Brain pericyte (primary cell): Measurements from ENCODE around the gene MAGI1.

Source experiments
- DNase-seq: peaks from one replicate; pipeline ENCODE4 v3.0.0-alpha.2; 2012; ENCODE audit warnings: low read depth, low spot score

The MAGI1 gene

DNA sequence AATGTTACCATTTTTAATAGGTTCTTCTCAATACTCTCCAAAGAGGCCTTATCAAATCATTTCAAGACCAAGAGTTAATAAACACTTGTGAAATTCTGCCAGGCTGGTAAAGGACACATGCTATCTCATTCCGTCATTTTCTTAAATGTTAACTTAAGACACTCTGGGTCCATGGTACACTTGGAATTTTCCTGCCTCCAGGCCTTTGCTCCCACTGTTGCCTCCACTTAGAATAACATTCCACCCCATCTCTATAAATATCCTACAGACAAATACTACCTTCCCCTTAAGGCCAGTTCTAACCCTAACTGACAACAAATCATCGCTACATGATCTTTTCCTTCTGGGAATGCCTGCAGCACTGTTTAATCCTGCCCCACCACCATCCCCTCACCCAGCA, 24.1 kb downstream of the MAGI1 start:
- no peak for DNase-seq

DNA sequence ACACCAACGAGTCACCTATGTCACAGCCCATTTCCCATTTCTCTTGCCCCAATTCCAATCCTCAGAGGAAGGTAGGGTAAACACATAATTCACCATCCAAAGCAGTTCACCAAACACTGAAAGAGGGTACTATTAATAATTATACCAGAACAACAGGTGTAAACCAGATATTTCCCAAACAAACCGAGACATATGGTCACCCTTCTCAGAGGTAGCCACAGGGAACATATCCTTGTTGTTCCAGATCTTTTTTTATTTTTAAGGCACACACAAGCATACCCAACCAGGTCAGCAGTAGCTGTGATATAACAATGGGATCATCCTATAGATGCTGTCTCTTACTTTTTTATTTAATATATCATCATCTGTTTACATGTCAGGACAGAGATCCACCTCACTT, 24.7 kb downstream of the MAGI1 start:
- no peak for DNase-seq

DNA sequence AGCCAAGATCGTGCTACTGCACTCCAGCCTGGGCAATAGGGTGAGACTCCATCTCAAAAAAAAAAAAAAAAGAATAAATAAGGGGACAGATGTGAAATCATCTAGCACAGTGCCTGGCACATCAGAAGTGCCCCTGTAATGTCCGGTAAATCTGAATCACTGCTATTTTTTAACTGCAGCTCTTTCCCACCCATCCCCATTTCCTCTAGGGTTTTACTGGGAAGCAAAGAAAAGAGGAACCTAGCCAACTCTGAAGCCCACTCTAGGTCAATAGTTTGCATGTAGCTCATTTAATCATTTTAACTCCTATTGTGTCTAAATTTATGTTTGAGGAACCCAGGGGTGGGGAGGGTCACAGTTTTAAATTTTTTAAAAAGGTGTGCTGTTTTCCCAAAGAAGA, 26.0 kb downstream of the MAGI1 start:
- DNase-seq: no peak

DNA sequence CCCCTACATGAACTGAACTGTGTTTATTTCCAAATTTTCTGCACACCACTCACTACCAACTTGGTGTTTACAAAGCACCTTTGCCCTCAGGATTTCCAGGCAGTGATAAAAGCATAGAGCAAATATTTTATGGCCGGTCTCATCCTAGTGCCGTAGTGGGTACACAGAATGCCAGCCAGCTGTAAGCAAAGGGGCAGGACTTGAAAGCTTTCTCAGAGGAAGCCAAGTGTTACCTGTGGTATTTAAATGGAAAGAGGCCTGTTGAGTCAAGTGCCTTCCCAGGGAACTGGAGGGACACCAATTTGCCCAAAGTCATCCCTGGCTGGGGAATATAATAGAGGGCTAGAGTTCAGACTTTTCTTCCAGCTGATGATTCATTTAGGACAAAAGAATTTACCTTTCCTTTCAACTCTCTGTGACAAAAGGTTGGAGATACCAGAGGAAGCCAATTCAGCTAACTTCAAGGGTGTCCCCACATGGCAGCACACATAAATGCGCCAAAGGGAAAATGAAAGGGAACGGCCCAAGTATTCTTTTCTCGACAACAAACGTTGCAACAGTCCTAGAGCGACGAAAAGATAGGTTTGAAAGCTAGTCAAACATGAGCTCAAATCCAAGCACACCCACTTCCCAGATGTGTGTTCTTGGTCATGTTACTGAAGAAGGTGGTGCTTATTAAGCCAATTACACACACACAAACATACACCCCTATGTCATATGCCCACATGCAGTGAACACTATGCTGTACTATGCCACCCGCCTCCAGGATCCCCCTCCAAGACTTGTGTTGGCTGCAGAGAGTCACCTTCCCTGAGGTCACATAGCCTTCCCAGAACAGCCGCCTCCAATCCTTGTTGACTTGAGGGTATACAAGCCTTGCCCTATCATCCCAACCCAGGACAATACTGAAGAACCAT, 27.7 kb downstream of the MAGI1 start:
- DNase-seq: no peak

DNA sequence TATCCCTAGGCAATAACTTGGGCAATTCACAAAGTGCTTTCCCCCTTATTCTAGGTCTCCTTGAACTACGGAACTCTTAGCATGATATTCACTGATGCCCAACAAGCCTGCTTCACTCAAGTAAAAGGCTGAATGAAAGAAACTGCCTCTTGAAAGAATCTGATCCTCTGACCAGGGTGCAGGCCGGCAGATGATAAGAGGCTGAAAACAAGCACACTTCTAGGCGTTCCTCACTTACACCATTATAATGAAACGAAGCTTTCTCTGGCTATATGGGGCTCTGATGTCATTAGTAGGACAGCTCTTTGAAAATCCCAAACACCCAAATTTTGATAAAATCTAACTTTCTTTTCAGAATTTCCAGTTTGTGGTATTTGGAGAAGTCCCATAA, 28.4 kb downstream of the MAGI1 start:
- no peak for DNase-seq

DNA sequence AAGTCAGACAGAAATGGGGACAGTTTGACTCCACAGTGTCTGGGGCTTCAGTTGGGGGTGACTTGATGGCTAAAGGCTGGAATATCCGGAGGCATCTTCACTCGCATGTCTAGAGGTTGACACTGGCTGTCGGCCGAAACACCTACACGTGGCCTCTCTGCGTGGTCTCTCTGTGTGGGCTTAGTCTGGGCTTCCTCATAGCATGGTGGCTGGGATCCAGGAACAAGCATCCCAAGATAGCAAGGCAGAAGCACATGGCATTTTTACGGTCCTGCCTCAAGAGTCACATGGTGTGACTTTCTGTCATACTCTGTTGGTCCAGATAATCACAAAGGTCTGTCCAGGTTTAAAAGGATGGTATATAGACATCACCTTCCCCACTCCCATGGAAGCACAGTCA, 34.5 kb downstream of the MAGI1 start:
- no peak for DNase-seq

DNA sequence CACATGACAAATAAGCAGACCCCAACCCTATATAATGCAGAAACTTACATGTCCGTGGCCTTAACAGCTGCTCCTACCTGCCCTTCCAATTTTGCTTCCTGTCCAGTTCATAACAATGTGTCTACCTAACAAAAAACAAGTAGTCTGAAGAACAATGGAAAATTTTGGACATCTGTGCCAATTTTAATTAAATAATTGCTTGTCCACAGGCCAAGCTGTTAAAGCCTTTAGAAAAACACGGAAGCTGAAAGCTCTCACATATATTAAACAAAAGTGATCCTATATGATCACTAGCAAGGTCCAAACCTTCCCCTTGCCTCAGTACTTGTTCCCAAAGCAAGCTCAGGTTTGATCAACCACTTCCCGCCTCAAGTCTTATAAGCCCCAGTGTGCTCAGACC, 37.1 kb downstream of the MAGI1 start:
- DNase-seq: no peak

DNA sequence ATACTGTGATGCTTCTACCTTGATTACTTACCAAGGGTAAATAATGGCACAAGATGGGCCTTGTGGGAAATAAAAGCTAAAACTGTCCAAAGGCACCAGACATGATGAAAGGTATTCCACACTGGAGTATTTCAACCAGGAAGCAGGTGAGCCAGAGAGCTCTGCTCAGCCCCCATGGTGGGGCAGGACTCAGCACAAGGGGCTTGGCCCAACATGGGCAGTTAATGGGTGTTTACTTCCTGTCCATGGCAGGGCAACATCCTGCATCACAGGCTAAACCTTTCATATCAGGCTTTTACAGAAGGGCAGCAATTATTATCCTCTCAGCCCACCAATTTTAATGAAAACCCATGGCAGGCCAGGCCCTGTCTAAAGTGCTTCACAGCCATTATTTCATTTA, 38.2 kb downstream of the MAGI1 start:
- DNase-seq: no peak

DNA sequence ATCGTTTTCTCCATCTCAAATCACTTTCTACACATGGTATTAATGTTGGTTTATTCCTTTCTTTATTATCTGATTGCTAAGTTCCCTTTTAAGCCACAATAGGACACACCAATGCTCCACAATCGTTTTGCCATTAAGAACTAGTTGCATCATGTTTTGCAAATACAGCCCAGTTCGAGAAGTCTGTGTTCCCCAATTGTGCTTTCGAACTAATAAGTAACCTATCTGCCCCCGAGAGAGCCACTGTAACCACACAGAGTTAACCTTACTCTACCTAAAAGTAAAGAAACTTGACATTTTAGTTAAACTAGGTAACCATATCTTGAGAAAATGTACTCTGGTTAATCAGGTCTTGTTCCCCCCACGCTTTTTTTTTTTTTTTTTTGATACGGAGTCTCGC, 39.1 kb downstream of the MAGI1 start:
- no peak for DNase-seq

DNA sequence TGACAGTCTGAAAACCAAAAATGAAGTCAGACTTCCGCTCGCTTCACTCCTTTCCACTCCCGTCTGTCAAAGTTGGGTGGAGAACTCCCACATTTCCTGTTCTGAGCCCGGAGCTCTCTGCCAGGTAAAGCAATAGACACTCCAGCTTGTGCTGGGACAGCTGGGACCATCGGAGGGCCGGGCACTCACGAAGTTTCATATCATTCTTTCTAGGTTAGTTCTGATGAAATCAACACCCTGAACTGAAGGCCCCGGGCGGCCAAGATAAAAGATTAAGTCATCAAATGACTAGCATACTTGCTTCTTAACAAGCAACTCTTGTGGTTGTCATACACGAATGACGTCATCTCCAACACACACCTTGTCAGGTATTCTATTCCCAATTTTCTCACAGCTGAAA, 42.1 kb downstream of the MAGI1 start:
- no peak for DNase-seq

DNA sequence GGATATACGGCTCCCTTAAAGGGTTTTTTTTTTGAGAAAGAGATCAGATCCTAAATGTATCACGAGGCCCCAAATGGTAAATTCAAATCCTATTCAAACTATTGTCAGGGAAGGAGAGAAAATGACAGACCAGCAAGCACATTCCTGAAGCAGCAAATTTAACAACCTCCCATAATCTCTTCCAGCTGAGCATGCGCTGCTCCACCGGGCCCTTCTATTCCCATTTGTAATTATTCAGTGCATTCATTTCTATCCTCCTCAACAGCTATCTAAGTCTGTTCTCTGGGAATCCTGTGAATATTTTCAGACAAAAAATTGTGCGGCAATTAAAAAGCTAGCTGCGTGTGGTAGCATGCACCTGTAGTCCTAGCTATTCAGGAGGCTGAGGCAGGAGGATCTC, 43.2 kb downstream of the MAGI1 start:
- no peak for DNase-seq

DNA sequence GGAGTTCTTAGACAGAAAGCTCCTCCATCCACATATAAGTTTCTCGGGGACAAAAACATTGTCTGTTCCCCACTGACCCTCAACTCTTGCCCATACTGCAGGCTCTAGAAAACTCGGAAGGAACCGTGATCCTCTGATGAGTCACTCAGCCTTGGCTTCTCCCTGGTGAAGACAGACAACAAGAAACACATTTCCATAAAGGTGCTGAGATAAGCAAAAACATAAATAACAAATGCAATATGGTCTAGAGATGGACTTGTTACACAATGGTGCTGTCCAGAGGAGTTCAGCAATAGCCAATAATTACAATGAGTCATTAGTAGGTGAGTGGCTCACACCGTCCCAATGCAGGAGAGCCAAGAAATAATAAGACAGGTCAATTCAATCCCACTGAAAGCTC, 43.7 kb downstream of the MAGI1 start:
- no peak for DNase-seq

DNA sequence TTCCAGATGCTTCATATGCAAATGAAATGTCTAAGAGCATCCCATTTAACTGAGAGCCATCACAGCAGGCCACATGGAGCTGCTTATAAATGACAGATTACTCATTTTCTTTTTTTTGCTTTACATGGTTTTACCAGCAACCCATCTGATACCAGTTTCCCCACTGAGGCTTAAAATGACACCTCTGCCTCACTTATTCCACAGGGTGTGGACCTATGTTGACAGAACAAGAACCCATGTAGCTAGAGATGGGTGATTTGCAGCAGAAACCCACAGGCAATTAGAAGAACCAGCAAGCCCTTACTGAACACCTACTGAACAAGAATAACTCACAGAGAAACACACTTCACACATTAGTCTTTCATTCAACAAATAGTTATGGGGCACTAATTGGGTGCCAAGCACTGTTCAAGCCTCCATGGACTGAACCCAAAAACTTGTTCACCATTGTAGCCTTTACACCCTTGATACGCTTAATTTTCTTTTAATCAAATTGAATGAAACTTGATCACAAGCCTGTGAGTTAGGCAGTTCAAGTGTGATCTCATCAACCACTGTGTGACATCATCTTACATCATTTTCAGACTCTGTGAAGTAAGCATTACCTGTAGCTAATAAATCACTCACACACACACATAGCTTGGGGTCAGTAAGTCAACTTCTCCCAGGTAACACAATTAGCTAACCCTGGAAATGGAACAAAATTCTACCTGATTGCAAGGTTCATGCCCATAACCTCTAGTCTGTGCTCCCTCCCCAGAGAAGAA, 45.4 kb downstream of the MAGI1 start:
- DNase-seq: no peak

DNA sequence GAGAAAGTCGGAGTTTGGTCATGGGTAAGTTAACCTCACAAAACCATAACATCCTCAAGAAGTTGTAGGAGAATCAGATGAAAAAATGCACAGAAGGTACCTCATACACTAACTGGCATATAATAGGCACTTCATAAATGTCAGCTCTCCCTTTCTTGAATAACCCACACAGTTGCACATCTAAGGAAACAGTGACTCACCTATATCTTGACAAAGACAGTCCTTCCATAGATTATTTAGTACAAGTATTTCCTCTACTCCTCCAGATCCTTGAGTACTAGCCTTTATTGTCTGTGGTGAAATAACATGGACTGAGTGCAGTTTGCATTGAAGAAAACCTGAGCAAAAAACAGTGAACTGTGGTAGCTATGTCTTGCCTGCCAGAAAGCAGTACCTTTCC, 46.6 kb downstream of the MAGI1 start:
- no peak for DNase-seq

DNA sequence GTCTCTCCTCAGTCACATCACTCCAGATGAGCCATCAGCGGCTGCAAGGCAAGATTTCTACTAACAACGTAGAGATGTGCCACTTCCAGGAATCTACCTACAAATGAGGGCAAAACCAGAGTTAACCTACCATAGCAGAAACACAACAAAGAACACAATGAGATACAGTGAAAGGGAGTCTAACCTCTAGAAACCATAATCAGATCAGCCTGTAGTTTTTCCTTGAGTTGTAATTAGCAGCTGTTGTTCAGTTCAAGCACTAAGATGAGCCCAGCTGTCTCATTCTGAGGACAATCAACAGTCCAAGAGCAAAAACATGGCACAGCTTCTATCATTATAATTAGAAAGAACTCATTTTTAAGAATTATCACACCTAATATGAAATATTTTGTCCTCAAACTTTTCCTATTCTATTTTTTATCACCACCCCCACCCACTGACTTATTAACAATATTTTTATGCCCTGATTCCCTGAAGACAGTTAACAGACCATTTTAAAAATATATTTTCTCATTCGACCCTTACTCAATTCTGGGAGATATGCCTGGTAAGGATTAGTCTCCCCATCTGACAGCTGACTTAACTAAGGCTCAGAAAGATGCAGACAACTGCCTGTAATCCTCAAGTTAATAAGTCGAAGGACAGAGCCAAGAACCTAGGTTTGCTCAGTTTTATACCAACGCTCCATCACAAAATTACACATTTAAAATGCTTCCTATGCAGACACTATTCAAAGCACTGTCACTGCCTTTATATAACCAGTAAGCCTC, 50.1 kb downstream of the MAGI1 start:
- DNase-seq: no peak

DNA sequence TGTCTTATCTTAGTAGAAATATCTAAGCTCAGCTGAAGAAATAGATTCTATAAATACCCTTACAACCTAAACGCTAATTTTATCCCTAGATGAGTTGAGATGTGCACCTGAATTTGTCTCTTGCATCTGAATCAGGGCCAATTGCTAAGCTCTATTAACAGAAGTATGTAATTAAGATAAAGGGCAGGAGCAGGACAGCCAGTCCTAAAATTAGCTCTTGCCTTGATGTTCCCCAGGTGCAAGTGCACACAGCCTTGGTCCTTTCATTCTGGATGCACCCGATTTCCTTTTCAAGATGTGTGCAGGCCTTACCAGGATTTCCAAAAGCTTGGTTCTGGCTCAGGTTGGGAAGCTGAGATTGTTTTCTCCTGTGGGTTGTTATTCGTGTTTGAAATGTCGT, 52.4 kb downstream of the MAGI1 start:
- no peak for DNase-seq

DNA sequence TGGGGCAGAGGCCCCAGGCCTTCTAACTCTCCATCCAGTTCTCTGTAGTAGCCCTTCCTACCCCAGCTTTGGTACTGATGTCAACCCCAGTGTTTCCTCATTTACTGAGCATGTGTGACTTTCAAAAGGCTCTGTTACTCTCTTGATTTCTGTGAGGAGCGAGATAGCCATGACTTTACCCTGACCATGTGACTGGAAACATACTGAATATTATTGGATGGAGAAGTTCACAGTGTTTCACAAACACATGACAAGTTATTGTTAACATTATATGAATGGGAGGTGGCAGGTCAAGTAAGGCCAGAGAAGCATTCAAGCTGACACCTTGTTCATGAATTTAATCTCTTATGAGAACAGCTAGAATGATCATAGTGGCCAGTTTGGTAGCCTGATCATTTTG, 53.7 kb downstream of the MAGI1 start:
- DNase-seq: no peak

DNA sequence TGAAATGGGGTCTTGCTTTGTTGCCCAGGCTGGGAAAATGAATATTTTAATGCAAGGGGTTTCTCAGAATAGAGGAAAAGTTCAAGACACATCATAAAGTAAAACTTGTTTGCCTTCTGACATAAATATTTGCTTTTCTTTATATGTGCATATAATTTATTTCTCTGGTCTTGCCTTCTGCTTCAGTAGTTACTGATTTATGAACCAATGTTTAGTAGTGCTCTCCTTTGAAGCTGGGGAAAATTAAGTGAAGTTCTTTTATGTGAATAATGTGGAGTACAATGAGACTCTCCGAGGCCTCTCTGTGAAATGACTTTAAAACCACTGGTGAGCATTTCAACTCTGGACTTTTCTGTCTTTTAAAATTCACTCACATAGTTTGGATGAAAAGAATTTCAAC, 55.6 kb downstream of the MAGI1 start:
- no peak for DNase-seq

DNA sequence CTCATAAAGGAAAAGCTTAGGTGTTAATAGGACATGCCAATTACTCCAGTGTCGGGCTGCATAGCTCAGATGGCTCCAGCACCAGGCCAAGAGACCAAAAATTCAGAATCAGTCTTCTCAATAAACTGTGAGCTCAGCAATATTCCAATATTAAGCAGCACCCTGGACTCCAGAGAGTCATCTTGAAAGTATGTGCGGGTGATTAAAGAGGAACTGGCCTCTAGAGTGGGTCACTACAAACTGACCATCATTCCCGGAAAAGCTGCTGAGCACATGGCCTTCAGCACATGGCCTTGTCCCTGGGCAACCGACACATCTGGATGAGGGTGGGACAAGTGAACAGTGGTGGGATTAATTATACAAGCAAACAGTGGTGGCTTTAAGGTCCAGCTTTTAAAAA, 59.0 kb downstream of the MAGI1 start:
- DNase-seq: no peak

DNA sequence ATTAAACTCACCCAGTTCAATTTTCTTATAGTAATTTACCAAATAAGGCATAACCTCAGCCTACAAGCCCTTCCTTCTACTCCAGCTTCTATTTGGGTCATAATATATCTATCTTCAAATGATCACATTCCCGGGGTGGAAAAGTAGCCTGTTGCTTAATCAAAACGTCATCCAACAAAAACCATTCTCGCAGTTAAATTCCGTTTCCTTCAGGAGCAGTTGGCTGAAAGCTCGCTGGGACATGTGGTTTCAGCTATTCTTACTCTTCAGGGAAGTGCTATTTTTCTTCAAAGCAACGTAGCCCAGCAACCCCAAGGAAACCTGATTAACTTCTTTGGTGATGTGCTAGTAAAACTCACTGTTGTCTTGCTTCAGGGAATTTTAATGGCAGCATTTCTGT, 59.6 kb downstream of the MAGI1 start:
- DNase-seq: no peak

DNA sequence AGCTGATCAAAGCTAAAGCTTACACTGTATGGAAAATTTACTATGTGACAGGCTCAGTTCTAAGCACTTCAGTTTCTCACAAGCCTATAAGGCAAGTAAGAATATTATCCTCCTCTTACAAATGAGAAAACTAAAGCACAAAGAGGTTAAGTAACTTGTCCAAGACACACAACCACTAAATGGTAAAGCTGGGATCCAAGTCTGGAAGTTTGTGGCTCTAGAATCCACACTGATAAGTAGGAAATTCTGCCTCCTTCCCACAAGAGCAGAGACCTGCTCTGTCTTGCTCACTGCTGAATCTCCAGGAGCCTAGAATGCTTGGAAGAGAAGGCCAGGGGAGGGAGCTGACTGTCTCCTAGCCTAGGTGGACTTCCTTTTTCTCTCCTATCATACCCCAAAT, 60.6 kb downstream of the MAGI1 start:
- no peak for DNase-seq

DNA sequence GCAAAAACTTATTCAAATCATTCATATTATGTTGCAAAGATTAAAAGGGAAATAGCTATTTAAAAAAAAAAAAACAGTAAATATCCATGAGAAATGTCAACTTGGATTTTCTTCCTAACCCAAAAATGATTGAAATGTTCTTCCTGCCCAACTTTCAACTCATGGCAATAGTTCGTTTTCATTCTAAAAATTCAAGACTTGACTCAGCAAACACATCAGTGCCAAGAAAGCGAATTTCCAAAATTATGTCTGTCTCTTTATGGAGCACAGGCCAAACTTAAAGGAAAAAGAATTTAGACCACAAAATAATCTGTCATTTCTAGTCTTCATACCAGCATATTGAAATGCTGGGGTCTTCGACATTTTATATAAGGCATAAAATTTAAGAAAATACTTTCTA, 63.7 kb downstream of the MAGI1 start:
- no peak for DNase-seq
